GM15510 (cell line): ENCODE data around the gene CALHM6.

Source experiments
- POLR2A ChIP-seq: IDR thresholded peaks from 3 replicates; pipeline ENCODE4 v1.6.1; 2011; ENCODE audit warnings: borderline replicate concordance; ENCODE audit not compliant: insufficient read length; ENCODE audit errors: extremely low read depth

Gene CALHM6

DNA sequence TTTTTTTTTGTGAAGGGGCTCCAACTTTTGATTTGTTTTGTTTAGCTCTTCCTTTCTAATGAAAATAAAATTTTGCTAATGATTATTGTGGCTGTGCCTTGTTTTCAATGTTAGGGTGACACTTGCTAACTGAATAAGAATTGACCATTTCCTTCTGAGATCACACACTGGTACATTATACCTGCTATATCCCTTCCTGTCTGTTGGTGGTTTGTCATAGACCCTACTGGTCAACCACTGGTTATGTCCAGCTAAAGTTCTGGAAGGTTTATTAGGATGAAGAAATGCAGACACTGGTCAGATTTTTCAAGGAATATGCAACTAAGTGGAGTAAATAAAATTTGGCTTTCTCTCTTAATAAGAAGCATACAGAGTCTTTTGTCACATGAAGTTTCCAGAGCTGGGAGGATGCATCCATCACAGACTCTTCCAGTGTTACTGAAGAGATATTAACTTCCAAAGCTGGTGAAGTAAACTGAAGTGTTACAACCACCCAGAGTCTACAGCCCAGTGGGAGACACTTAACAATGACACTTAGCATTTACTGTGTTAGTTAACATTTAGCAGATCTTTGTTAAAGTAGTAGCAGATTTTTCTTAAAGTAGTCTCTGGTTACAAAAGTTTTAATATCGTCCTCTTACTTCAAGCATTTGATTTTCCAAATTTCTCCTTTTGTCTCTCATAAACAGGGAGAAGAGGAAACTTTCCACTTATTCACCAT, 30.6 kb downstream of the CALHM6 start:
- no peak for TF ChIP-seq POLR2A

DNA sequence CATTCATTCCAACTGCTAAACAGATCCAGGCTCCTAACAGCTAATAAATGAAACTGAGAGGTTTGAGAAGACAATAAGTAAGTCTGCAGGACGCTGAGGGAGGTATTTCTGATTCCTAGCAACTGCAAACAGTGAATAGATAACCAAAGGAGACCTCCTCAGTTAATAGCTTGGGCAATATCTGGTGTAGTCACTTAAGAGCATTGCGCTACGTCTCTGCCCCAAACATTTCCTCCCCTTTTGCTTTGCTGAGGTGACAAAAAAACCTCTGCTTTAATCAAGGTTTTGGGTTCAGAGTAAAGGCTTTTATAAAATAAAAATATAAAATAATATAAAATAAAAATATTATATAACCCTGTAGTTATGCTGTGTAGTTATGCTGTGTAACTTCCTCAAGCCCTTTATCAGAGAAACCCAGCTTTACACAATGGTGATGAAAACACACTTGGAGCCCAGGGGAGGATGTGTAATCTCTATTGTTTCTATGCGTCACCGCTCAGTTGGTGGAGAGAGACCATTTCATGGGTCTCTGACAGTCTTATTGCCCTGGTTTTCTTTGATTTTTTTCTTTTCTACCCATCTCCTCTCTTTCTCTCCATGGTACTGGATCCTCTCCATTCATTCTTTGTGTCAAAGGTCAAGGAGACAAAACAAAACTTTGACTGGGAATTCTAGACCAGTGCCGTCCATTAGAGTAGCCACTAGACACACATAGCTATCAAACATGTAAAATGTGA, 31.3 kb downstream of the CALHM6 start:
- TF ChIP-seq POLR2A, result no peak

DNA sequence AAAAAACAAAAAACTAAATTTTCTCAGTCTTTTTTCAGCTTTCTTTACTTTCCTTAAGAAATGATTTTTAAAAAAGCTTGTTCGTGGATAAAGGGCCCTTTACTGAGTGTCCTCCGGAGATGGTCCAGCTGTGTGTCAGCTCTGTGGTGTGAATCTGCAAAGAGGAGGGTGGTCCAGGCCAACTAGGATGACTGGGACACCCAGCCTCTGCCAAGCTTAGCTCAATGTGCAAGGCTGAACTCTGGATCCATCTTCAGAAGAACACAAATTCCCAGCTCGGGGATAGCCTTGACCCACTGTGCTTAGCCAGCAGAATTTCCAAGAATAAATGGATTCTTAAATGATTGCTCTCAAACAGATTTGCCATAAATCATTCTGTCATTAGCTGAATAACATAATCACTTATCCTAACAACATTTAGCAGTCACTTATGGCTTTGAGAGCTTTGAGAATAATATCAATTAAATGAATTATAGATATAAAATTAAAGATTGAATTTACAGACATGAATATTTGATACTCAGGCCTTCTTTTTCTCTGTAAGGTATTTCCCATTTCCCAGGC, 36.0 kb downstream of the CALHM6 start:
- TF ChIP-seq POLR2A, result no peak

DNA sequence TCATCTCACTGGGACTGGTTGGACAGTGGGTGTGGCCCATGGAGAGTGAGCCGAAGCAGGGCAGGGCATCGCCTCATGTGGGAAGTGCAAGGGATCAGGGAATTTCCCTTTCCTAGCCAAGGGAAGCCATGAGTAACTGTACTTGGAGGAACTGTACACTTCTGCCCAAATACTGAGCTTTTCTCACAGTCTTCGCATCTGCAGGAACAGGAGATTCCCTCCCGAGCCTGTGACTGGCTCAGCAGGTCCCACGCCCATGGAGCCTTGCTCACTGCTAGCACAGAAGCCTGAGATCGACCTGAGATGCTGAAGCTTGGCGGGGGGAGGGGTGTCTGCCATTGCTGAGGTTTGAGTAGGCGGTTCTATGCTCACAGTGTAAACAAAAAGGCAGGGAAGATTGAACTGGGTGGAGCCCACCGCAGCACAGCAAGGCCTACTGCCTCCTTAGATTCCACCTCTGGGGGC, 39.8 kb downstream of the CALHM6 start:
- no peak for TF ChIP-seq POLR2A

DNA sequence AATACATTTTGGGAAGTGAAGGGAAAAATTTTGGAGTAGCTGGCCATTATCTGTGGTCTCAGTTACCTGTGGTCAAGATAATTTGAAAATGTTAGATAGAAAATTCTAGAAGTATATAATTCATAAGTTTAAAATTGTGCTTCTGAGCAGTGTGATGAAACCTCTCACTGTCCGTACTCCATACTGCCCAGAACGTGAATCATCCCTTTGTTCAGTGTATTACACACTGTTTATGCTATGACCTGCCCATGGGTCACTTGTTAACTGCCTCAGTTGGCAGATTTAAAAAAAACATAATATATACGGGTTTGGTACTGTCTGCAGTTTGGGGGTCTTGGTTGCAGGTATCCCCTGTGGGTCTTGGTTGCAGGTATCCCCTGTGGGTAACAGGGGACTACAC, 46.1 kb downstream of the CALHM6 start:
- no peak for TF ChIP-seq POLR2A

DNA sequence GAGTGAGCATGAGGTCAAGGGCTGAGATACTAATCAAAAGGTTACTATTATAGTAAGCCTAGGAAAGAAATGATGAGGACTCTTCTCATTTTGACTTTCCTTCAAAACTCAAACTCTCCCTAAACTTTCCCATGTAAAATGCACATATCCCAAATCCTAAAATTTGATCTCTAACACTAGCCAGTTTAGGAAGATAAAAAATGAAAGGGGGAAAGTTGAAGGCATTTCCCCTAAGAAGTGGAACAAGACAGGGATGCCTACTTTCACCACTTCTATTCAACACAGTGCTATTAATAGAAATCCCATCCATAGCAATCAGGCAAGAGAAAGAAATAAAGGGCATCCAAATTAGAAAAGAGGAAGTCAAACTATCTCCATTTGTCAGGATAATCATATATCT, 47.4 kb downstream of the CALHM6 start:
- no peak for TF ChIP-seq POLR2A

DNA sequence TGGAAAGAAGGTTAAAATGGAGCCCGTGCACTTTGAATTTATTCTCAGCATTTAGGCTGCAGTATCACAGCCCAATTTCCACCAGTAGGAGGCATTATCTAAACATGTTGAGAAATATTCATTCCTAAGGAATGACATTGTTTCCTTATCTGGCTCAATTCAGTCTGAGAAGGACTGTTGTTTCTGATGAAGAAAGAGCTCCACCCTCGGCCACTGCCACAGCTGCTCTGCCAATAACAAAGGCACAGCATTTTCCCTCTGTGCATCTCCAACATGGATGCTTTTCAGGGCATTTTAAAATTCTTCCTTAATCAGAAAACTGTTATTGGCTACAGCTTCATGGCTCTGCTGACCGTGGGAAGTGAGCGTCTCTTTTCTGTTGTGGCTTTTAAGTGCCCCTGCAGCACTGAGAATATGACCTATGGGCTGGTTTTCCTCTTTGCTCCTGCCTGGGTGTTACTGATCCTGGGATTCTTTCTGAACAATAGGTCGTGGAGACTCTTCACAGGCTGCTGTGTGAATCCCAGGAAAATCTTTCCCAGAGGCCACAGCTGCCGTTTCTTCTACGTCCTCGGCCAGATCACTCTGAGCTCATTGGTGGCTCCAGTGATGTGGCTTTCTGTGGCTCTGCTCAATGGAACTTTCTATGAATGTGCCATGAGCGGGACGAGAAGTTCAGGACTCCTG, 50.4 kb downstream of the CALHM6 start, which contains the start of gene CALHM5:
CALHM5 (plus strand) TSS at position 216 of the 687 bp plus-strand sequence; CDS start at position 274, 58 bp downstream.
- TF ChIP-seq POLR2A, result no peak

DNA sequence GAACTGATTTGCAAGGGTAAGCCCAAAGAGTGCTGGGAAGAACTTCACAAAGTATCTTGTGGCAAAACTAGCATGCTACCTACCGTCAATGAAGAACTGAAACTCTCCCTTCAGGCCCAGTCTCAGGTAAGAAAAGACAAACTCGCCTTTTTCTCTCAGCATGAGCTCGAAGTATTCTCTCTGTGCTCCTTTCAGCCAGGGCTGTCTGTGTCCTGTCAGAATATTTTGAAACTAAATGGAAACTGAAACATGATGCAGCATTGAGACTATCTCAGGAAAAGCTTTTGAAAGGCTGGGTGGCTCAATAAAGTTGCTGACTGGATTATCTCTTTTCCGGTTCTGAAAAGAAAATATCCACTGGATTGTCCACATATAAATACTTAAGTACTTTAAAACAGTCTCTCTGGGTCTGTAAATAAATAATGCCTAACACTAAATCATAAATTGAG, 51.0 kb downstream of the CALHM6 start:
- no peak for TF ChIP-seq POLR2A

DNA sequence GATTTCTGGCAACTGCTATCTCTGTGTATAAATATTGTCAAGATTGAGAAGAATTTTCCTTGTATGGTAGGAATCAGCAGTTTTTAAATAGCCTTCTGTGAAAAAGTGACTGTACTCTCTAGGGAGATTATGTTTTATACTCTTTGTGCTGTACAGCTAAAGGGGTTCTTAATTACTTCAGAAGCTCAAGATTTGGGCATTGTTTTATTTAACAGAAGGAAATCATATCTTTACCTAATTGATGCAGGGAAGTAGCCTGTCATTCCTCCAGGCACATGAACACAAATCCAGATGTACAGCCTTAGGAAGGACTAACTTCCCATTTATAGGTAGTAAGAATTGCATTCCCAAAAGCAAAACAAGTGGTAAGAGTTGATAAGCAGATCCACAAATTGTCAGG, 51.6 kb downstream of the CALHM6 start:
- TF ChIP-seq POLR2A, result no peak
